Neural crest cell (in vitro differentiated cells): ENCODE data around the gene IDH1. TPM values are rescaled to one million over a fixed set of nuclear protein-coding genes. Genes with fewer than 3 reads are reported as not detected.
A peak's percentile ranks its signal among the peaks of the same experiment; 100 is the strongest.

Experiments used
- DNase-seq: peaks from one replicate; pipeline ENCODE4 v3.0.0; 2021; ENCODE audit warnings: low read depth, mixed read lengths, low spot score
- H3K27ac Mint-ChIP-seq: one replicate; pipeline ENCODE4 v1.8.0; 2021; ENCODE audit warnings: mild to moderate bottlenecking, mixed read lengths; ENCODE audit not compliant: unreplicated experiment
- H3K27me3 Mint-ChIP-seq: 2 replicates; pipeline ENCODE4 v1.8.0; 2021; ENCODE audit warnings: low read depth, mild to moderate bottlenecking, mixed read lengths
- H3K36me3 Mint-ChIP-seq: 2 replicates; pipeline ENCODE4 v1.8.0; 2021; ENCODE audit warnings: low read depth, mild to moderate bottlenecking, mixed read lengths
- H3K4me1 Mint-ChIP-seq: 2 replicates; pipeline ENCODE4 v1.8.0; 2021; ENCODE audit warnings: mixed read lengths
- H3K4me3 Mint-ChIP-seq: one replicate; pipeline ENCODE4 v1.8.0; 2021; ENCODE audit warnings: mild to moderate bottlenecking, mixed read lengths
- H3K9me3 Mint-ChIP-seq: 2 replicates; pipeline ENCODE4 v1.8.0; 2021; ENCODE audit warnings: mixed read lengths
- total RNA-seq: library from RNA; stranded (reverse); gene quantifications from 2 replicates; pipeline ENCODE4 v1.2.1, GENCODE V29; 2021
- TF ChIP-seq, protein P1 (sequence below): fragments of 200-600 bp; sonication (generic); conservative IDR thresholded peaks from 2 replicates; pipeline ENCODE4 v1.5.0; 2021; ENCODE audit warnings: antibody characterized with exemption, mild to moderate bottlenecking

The IDH1 gene
- total RNA-seq, 1 donor from 2014 or later = 280 TPM

DNA sequence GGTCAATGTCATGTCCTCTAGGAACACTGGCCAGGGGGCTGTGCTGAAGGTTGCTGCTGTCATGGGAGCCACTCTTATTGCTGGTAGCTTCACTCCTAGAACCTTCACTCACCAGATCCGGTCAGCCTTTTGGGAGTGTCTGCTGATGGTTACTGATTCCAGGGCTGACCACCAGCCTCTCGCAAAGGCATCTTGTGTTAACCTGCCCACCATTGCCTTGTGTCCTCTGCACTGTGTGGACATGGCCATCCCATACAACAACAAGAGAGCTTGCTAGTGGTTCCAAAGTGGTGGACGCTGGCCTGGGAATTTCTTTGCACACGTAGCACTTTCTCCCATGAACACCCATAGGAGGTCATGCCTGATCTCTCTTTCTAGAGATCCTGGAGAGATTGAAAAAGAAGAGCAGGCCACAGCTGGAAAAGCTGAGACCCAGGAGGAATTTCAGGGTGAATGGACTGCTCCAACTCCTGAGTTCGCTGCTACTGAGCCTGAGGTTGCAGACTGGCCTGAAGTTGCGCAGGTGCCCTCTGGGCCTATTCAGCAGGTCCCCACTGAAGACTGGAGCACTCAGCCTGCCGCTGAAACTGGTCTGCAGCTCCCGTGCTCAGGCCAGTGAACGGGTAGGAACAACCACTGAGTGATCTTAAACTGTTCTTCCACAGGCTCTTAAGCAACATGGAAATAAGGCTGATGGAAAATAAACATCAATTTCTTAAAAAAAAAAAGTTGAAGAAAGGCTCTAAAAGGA lies 46.4 kb downstream of the IDH1 start:
- Mint-ChIP-seq H3K4me1 (peaks cover 4% of the 10 kb centered on the region), H3K9me3 (no peaks in the 10 kb centered on the region), H3K4me3 (no peak overlapping the region), H3K36me3 (no peaks in the 10 kb centered on the region), H3K27me3 (no peaks in the 10 kb centered on the region), H3K27ac (no peak overlapping the region)
- no peak for DNase-seq
- TF ChIP-seq, protein P1, sequence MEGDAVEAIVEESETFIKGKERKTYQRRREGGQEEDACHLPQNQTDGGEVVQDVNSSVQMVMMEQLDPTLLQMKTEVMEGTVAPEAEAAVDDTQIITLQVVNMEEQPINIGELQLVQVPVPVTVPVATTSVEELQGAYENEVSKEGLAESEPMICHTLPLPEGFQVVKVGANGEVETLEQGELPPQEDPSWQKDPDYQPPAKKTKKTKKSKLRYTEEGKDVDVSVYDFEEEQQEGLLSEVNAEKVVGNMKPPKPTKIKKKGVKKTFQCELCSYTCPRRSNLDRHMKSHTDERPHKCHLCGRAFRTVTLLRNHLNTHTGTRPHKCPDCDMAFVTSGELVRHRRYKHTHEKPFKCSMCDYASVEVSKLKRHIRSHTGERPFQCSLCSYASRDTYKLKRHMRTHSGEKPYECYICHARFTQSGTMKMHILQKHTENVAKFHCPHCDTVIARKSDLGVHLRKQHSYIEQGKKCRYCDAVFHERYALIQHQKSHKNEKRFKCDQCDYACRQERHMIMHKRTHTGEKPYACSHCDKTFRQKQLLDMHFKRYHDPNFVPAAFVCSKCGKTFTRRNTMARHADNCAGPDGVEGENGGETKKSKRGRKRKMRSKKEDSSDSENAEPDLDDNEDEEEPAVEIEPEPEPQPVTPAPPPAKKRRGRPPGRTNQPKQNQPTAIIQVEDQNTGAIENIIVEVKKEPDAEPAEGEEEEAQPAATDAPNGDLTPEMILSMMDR = no peak

DNA sequence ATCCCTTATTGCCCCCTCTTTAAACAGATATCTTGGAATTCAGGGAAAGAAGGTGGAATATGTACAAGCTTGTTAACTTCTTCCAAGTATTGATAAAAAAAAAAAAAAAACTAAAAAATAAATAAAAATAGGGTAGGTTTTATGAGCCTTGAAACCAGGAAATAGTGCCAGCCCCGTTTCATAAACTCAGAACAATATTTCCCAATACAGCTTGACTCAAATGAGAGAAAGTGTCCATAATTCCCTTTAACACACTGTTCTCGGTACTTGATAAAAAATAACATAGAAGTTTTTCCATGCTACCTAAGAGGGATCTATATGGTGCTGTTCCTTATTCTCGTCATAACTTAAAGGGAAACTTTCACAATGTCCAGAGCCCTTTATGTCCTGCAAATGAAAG lies 47.1 kb downstream of the IDH1 start:
- Mint-ChIP-seq H3K36me3 (no peaks in the 10 kb centered on the region), H3K27ac (no peak overlapping the region), H3K9me3 (no peaks in the 10 kb centered on the region), H3K27me3 (no peaks in the 10 kb centered on the region), H3K4me3 (no peak overlapping the region), H3K4me1 (peaks cover 4% of the 10 kb centered on the region)
- TF ChIP-seq, protein P1 = no peak
- no peak for DNase-seq

DNA sequence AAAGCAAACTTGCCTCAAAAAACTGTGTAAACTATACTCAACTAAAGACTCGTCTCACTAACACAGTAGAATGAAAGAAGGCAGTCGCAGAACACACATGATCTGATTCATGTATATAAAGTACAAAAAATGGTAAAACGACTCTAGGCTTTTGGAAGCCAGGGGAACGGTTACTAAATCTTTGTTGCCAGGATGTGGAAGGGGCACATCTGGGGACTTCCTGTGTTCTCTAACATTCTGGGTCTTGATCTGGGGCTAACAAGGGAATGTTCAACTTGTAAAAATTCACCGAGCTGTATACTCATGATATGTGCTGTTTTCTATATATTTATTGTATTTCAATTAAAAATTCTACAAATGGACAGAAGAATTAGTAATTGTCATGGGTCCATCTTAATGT lies 50.7 kb downstream of the IDH1 start:
- no peak overlapping the region for H3K27ac Mint-ChIP-seq
- H3K9me3 Mint-ChIP-seq = no peaks in the 10 kb centered on the region
- no peaks in the 10 kb centered on the region for H3K36me3 Mint-ChIP-seq

DNA sequence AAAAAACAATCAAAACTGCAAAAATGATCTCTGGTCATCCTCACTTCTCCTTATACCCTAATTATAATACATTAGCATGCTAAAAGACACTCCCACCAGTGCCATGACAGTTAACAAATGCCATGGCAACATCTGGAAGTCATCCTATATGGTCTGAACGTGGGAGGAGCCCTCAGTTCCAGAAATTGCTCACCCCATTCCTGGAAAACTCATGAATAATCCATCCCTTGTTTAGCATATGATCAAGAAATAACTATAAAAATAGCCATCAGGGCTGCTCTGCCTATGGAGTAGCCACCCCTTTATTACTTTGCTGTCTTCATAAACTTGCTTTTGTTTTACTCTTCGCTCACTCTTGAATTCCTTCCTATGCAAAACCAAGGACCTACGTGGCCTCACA lies 59.3 kb downstream of the IDH1 start:
- H3K4me1 Mint-ChIP-seq = peaks cover 25% of the 10 kb centered on the region
- no peak for DNase-seq
- H3K27ac Mint-ChIP-seq = no peak overlapping the region
- H3K27me3 Mint-ChIP-seq = no peaks in the 10 kb centered on the region
- no peak overlapping the region for H3K4me3 Mint-ChIP-seq
- TF ChIP-seq, protein P1 = no peak
- H3K36me3 Mint-ChIP-seq = no peaks in the 10 kb centered on the region
- H3K9me3 Mint-ChIP-seq = peaks cover 3% of the 10 kb centered on the region

More for the DNA sequence above, 50.7 kb downstream of the IDH1 start:
- Mint-ChIP-seq H3K4me3 (no peak overlapping the region), H3K27me3 (no peaks in the 10 kb centered on the region), H3K4me1 (peaks cover 9% of the 10 kb centered on the region)
- TF ChIP-seq, protein P1 = no peak
- DNase-seq = no peak

DNA sequence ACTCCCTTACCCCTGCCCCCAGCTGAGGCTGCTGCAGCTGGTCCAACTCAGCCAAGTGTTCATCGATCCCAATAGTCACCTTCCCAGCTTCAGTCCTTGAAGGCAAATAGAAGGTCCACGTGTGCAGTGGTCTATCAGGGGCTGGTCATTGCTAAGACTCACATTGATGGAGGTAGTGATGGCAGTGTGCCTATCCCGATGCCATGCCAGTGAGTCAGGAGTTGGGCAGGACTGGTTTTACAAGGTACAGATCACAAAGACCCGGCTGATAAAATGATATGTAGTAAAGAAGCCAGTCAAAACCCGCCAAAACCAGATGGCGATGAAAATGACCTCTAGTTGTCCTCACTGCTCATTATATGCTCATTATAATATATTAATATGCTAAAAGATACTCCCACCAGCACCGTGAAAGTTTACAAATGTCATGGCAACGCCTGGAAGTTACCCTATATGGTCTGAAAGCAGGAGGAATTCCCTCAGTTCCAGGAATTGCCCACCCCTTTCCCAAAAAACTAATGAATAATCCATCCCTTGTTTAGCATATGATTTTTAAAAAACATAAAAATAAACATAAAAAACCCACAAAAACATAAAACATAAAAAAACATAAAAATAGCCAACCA lies 62.1 kb downstream of the IDH1 start:
- no peaks in the 10 kb centered on the region for H3K9me3 Mint-ChIP-seq
- H3K27ac Mint-ChIP-seq = peak overlapping the region; percentile 47

More for the DNA sequence above, 62.1 kb downstream of the IDH1 start:
- TF ChIP-seq, protein P1 = no peak
- H3K36me3 Mint-ChIP-seq = no peaks in the 10 kb centered on the region
- no peaks in the 10 kb centered on the region for H3K27me3 Mint-ChIP-seq
- DNase-seq = no peak
- peaks cover 43% of the 10 kb centered on the region for H3K4me1 Mint-ChIP-seq
- H3K4me3 Mint-ChIP-seq = no peak overlapping the region
